ENCODE data around the gene GDPD4.

The GDPD4 gene

DNA sequence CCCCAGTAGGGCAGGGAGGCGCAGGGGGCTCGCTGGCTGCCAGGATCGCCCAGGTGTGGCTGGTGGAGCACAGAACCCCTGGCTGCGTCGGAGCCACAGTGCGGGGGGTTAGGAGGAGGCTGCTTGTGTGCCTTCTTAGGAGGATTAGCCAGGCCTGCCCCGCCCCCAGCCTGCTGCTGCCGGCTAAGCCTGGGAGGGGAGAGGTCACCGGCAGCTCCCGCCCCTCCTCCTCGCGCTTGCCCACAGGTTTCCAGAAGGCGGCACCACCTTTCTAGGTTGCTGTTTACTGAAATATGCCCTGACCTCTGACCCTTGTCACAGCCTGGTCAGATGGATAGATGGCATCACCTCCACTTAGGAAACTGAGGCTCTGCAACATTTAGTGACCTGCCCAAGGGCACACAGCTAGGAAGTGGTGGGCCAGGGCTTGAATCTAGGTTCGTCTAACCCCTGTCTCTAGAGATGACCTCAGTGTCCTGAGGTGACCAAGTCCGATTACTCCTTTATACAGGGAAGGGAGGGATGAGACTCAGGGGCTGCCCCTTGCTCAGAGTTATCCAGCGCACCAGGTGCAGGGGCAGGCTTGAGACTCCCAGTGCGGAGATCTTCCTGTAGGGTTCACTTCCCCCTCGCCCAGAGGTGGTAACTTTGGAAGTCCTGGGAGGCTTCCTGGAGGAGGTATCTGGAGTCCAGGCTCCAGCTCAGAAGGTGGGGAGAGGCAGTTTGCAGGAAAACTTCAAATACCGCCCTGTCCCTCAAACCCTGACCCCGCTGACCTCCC, 129.4 kb downstream of the GDPD4 start:
- no peak for DNase-seq

DNA sequence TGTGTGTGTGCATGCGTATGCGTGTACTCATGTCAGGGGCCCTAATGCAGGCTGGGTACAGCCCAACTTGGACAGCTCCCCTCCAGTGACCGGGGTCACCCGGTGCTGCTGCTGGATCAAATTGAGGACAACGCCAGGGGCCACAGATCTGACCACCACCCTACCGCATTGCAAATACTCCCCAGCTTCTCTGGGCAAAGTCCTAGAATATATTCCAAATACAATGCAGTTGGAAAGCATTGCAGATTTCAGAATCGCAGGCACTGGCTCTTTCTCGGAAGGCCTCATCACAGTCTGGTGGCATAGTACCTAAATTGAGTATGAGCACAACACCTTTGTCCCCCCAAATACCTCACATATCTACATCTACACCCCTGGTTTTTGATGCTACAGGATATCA, 130.2 kb downstream of the GDPD4 start:
- DNase-seq, result no peak

DNA sequence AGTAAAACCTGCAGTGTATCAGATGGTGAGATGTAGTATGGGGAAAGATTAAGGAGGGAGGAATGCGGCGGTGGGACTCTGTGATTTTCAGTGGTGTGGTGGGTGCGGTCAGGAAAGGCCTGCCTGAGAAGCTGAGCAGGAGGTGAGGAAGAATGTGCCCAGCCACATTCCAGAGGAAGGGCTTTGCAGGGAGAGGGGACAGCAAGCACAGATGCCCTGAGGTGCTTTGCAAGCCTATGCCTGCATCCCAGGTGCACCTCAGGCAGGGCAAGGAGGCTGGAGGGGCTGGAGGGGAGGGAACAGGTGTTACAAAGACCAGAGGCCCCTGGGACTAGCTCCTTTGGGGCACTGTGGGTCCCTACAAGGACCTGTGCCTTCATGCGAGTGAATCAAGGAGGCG, 131.4 kb downstream of the GDPD4 start:
- no peak for DNase-seq

GRCh38 chr11:77167791-77168190, 133.7 kb downstream of the GDPD4 start:
- DNase-seq, result no peak

DNA sequence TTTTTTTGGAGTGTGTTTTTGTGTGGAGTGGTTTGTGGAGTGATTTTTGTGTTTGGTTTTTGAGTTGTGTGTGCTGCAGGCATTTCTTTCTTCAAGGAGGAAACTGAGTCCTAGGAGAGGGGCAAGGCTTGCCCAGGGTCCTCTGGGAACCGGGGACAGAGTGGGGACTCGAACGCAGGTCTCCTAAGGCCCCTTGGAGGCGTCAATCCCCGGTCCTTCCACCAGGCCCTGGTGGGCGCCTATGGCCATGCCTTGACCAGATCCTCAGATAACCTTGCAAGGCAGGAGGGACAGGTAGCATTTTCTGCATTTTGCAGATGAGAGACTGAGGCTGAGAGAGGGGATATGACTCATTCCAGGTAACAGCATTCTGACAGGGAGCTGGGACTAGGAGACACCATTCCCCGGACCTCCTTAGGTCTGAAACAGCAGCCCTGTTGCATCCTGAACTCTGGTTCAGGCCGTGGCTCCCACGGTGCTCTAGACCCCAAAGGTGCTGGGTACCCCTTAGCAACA, 134.3 kb downstream of the GDPD4 start:
- DNase-seq, result no peak
